NT2/D1 (cell line): Measurements from ENCODE around the gene PIEZO1.
A peak's percentile ranks its signal among the peaks of the same experiment; 100 is the strongest.

Experiments
- DNase-seq: peaks from one replicate; pipeline ENCODE4 v3.0.0-alpha.2; 2011; ENCODE audit warnings: low read depth, low spot score
- H3K27me3 ChIP-seq: 2 replicates; pipeline ENCODE4 v1.6.0; 2011; ENCODE audit warnings: mild to moderate bottlenecking; ENCODE audit not compliant: insufficient read length, insufficient read depth
- H3K36me3 ChIP-seq: 2 replicates; pipeline ENCODE4 v1.6.1; 2011; ENCODE audit warnings: mild to moderate bottlenecking, low read length, mixed read lengths; ENCODE audit not compliant: insufficient read depth, insufficient read length
- H3K4me1 ChIP-seq: 2 replicates; pipeline ENCODE4 v1.5.1; 2011; ENCODE audit not compliant: insufficient read depth, insufficient read length
- H3K4me3 ChIP-seq: 2 replicates; pipeline ENCODE4 v1.5.1; 2011; ENCODE audit warnings: low read depth; ENCODE audit not compliant: insufficient read length
- H3K9ac ChIP-seq: 2 replicates; pipeline ENCODE4 v1.6.0; 2011; ENCODE audit warnings: low read depth; ENCODE audit not compliant: insufficient read length
- H3K9me3 ChIP-seq: 2 replicates; pipeline ENCODE4 v1.5.1; 2011; ENCODE audit warnings: mild to moderate bottlenecking, low read length; ENCODE audit not compliant: insufficient read depth
- SUZ12 ChIP-seq: IDR thresholded peaks from 2 replicates; pipeline ENCODE4 v1.6.1; 2011; ENCODE audit not compliant: insufficient read length, insufficient read depth; ENCODE audit errors: extremely low read depth
- YY1 ChIP-seq: IDR thresholded peaks from 2 replicates; pipeline ENCODE4 v1.6.1; 2011; ENCODE audit not compliant: insufficient read length, insufficient read depth
- ZNF274 ChIP-seq: IDR thresholded peaks from 2 replicates; pipeline ENCODE4 v1.6.1; 2011; ENCODE audit warnings: mild to moderate bottlenecking, low read depth, low read length

The PIEZO1 gene

DNA sequence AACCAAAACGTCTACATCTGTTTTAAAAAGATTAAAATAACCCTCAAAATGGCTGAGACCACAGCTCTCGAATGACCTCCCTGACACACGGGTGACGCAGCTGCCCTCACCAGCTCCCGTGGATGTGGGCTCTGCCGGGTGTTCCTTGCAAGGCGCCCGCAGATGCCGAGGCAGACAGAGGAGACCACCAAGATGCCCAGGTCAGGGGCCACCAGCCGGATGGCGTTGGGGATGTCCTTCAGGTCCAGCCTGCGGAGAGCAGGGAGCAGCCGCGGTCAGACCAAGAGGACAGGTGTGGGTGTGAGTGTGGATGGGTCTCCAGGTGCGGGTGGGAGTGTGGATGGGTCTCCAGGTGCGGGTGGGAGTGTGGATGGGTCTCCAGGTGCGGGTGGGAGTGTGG, 43.7 kb downstream of the PIEZO1 start:
- TF ChIP-seq SUZ12 (no peak), ZNF274 (no peak), YY1 (no peak)
- no peak overlapping the region for H3K9ac ChIP-seq

DNA sequence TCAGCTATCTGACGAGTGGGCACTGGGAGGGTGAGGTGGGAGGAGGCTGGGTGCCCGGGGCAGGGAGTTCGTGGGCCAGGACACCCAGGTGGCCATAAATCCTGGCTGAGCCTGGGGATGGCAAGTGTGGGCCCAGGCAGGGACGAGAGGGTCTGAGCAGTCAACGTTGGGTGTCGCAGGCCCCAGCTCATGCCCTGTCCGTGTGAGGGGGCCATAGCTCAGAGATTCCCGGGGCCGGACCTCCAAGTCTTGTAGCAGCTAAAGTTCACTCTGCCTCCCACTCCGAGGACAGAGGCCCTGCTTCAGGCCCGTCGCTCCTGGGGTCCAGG, 44.3 kb downstream of the PIEZO1 start:
- no peaks in the 10 kb centered on the region for H3K27me3 ChIP-seq
- no peak for DNase-seq
- H3K9ac ChIP-seq: no peak overlapping the region
- H3K36me3 ChIP-seq: peaks cover 72% of the 10 kb centered on the region
- no peak for TF ChIP-seq SUZ12
- no peak for TF ChIP-seq ZNF274
- TF ChIP-seq YY1: no peak
- H3K9me3 ChIP-seq: no peaks in the 10 kb centered on the region
- H3K4me3 ChIP-seq: no peak overlapping the region
- H3K4me1 ChIP-seq: peaks cover 18% of the 10 kb centered on the region

More for the DNA sequence above, 43.7 kb downstream of the PIEZO1 start:
- Histone ChIP-seq H3K36me3 (peaks cover 66% of the 10 kb centered on the region), H3K4me3 (no peak overlapping the region), H3K27me3 (no peaks in the 10 kb centered on the region), H3K9me3 (no peaks in the 10 kb centered on the region), H3K4me1 (peaks cover 24% of the 10 kb centered on the region)
- DNase-seq: no peak

DNA sequence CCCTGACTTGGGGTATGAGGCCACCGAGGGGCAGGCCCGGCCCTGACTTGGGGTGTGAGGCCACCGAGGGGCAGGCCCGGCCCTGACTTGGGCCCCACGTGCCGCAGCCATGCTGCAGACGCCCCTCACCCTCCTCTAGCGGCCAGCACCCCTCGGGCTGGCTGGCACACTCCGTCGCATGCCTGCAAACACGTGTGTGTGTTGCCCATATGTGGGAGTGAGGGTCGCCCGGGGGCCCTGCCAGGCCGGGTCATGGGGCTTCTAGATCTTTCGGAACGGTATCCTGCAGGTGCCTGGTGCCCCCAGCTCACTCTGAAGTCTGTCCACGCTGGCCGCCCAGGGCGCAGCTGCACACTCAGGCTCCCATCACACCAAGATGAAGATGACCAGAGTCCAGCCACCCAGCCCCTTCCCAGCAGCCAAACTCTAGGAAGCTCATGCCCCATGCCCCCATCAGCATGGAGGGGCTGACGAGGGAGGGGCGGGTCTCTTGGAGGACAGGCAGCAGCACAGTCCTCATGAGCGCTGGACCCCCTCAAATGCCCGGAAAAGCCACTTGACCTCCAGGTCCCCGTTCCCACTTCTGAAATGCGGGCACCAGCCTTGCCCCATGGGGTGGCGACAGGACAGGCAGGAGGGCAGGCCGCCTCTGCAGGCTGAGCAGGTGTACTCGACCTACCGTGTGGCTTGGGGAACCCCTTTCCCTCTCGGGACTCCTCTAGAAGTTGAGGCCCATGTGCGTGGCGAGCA, 44.9 kb downstream of the PIEZO1 start:
- Histone ChIP-seq H3K4me3 (no peak overlapping the region), H3K9me3 (no peaks in the 10 kb centered on the region), H3K36me3 (peaks cover 77% of the 10 kb centered on the region), H3K4me1 (peaks cover 15% of the 10 kb centered on the region), H3K27me3 (no peaks in the 10 kb centered on the region), H3K9ac (no peak overlapping the region)
- TF ChIP-seq SUZ12 (no peak), ZNF274 (no peak), YY1 (no peak)
- no peak for DNase-seq

DNA sequence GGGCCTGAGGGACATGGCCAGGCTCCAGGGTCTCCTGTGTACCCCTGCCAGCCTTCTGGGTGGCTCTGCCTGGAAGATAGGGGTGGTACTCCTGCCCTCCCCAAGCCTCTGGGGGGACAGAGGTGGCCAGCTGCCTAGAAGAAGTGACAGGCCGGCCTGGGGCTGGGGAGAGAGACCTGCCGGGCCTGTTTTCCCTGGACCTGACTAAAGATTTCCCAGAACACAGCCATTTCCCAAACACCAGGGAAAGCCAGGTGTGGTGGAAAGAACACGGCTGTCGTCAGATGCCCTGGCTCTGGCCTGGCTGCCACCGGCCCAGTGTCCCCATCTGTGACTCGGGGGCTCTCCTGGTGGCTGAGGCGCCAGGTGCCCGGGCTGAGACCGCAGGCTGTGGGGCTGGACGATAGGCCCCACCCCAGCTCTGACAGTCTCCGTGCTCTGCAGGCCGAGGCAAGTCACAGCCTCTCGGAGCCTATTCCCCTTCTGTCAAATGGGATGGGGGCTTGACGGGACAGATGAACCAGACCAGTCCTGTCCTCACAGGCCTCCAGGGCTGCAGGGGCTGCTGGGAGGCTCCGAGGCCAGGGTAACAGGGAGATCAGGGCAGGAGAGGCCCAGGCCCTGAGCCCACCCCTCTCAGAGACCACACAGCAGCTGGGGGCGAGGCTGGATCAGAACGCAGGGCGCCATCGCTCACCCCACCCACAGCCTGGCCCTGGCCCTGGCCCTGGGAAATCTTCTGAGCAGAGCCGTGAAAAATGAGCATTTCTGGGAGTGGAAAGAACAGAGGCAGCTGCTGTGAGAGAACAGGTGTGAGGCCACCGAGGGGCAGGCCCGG, 45.7 kb downstream of the PIEZO1 start:
- H3K36me3 ChIP-seq: peaks cover 85% of the 10 kb centered on the region
- H3K9me3 ChIP-seq: no peaks in the 10 kb centered on the region
- no peak for DNase-seq
- TF ChIP-seq ZNF274 (no peak), SUZ12 (no peak), YY1 (no peak)
- H3K4me1 ChIP-seq: peaks cover 15% of the 10 kb centered on the region
- no peaks in the 10 kb centered on the region for H3K27me3 ChIP-seq
- H3K4me3 ChIP-seq: no peak overlapping the region
- H3K9ac ChIP-seq: no peak overlapping the region

DNA sequence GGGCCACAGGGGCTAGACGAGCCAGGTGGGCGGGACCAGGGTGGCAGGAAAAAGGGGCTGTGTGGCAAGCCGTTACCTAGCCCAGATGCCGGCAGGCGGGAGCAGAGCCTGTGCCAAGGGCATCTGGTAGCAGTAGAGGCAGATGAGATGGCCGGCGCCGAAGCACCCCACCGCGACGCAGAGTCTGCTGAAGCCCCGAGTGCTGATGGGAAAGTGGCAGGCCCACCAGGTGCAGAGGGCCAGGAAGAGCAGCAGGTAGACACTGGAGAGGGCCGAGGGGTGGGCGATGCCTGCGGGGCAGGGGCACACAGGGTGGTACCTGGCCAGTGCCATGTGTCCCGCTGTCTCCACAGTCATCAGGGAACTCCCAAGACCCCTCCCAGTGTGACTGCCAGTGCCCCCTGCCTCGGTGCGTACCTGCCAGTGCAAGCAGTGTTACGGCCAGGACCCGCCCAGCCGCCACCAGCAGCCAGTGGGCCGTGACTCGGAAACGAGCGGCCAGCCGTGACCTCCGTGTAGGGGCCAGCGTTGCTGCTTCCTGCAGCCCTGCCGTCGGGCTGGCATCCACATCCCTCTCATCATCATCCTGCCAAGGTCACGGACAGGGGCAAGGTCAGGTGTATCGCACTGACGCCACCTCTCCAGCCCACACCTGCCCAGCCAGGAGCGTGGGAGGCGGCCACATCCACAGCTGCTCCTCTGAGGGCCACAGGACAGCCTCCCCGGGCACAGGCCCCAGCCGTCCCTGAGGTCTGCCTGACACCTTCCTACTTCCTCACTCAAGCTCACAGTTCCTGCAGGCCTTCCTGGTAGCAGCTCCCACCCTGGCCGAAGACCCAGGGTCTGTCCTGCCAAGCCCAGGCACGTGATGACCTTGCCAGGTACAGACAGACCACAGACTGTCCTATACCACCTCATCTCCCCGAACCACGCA, 46.6 kb downstream of the PIEZO1 start:
- Histone ChIP-seq H3K36me3 (peaks cover 87% of the 10 kb centered on the region), H3K9me3 (no peaks in the 10 kb centered on the region), H3K27me3 (no peaks in the 10 kb centered on the region), H3K9ac (no peak overlapping the region), H3K4me3 (no peak overlapping the region), H3K4me1 (peaks cover 8% of the 10 kb centered on the region)
- TF ChIP-seq YY1: no peak
- no peak for TF ChIP-seq ZNF274
- no peak for TF ChIP-seq SUZ12
- DNase-seq: no peak

DNA sequence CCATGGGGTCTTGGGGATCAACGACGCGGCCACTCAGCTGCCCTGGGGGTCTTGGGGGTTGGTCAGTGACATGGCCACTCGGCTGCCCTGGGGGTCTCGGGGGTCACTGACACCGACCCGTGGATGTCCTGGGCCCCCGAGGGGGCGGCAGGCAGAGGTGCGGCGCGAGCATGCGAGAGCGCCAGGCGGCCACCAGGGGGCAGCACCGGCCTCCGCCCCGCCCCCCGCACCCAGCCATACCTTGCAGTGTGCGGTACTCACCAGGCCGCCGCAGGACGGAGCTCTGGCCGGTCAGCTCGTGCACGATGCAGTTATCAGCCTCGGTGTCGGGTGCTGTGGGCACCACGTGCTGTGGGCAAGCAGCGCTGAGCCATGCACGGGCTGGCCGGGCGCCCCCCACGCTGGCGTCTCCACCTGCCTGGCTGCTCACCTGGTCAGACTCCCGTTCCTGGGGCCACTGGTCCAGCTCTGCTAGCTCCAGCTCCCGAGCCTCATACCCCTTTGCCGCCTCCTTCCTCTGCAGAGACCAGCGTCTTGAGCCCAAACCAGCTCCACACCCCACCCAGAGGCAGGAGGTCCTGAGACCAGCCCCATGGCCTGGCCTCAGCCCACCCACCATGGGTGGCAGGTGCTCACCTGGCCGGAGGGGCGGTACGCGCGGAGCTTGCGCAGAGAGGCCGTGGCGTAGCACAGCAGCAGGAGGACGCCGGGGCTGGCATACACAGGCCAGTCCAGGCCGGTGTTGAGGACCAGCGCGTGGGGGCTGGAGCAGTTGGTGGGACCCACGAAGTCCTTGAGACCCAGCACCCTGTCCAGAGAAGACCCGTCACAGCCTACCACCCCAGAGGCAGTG, 47.5 kb downstream of the PIEZO1 start:
- Histone ChIP-seq H3K4me1 (peaks cover 6% of the 10 kb centered on the region), H3K9me3 (no peaks in the 10 kb centered on the region), H3K4me3 (no peak overlapping the region), H3K36me3 (peaks cover 87% of the 10 kb centered on the region), H3K9ac (peak overlapping the region; percentile 74), H3K27me3 (no peaks in the 10 kb centered on the region)
- TF ChIP-seq YY1 (no peak), ZNF274 (no peak), SUZ12 (no peak)
- peak; percentile 35 for DNase-seq
